Measurements from ENCODE around the gene ALLC.
"Not testable (repeated sequence)": the region's sequence is repeated elsewhere in the genome, so short reads cannot be mapped to it uniquely, and the experiment has no call there.

Gene ALLC

DNA sequence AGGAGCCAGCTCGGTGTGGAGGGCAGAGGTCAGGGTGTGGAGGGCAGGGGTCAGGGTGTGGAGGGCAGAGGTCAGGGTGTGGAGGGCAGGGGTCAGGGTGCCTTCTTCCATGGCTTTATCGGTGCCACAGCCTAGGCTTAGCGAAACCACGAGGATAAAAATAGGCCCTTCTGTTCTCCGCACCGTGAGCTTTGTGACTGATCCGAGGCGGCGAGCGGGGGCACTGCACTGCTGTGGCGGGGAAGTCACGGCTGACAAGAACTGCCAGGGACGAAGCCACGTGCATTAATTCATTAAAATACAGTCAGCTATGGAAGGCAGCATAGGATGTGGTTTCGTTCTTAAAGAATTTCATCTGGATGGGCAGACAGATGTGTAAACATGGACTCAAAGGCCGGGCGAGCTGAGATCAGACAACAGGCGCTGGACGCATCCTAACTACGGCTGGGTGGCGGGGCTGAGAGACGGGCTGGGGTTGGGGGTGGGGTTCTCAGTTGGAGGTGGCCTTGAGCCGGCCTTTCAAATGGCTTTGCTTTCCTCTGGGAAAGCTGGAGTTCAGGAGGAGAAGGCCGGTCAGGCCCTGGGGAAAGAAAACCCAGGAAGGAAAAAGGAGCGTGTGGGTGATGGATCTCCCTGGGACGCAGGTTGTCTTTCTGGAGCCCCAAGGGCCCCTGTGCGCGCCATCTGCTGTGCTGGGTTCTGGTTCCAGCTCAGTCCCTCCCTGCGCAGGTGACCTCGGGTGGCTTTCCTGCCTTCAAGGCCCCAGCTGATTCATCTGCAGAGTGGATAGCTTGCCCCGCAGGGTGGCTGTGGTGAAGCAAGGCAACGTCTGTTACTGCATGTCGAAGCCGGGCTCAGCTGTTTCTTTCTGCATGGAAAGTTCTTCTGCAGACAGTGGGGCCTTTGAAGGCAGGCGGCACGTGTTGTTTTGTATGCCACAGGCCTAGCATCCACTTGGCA lies 958 bp upstream of the ALLC start:
- DNase-seq = no peak

DNA sequence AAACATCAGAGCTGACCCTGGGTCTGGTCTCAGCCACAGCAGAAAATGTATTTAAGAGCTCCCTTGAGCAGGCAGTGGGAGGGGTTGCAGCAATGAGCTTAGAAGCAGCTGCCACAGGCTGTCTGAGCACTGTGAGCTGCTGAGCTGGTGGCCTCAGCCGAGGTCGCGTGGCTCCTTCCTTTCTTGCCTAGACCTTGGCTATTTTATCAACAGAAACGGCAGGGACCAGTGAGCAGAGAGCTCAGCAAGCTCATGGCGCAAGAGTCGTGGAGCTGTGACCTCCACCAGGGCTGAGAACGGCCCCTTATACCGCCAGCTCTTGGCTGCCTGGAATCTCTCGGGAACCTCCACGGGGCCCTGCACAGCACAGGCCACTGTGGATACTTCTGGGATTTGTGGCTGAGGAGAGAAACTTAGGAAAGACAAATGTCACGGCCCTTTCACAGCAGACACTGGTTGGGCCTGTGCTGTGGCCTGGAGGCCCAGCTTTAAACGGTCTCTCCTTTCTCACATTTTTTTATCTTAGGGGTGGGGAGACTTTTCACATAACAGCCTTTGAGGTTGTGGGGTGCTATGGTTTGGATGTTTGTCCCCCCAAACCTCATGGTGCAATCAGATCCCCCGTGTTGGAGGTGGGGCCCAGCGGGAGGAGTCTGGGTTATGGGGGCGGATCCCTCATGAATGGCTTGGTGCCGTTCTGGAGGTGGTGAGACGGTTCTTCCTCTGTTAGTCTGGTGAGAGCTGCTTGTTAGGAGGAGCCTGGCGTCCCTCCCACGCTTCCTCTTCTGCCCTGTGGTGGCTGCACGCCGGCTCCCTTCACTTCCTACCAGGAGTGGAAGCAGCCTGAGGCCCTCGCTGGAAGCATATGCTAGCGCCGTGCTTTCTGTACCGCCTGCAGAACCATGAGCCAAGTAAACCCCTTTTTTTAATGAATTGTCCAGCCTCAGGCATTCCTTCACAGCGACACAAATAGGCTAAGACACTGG lies 1.7 kb downstream of the ALLC start:
- no peak for DNase-seq

- not testable (repeated sequence) for DNase-seq
These were observed 2.6 kb downstream of the ALLC start for GRCh38 chr2:3660640-3661039.

- DNase-seq = no peak
These were observed 3.2 kb downstream of the ALLC start for GRCh38 chr2:3661149-3661660.

GRCh38 chr2:3662239-3662638 lies 4.2 kb downstream of the ALLC start:
- DNase-seq = no peak

GRCh38 chr2:3664118-3664517 lies 6.1 kb downstream of the ALLC start:
- no peak for DNase-seq

GRCh38 chr2:3664925-3665324 lies 6.9 kb downstream of the ALLC start:
- no peak for DNase-seq

DNA sequence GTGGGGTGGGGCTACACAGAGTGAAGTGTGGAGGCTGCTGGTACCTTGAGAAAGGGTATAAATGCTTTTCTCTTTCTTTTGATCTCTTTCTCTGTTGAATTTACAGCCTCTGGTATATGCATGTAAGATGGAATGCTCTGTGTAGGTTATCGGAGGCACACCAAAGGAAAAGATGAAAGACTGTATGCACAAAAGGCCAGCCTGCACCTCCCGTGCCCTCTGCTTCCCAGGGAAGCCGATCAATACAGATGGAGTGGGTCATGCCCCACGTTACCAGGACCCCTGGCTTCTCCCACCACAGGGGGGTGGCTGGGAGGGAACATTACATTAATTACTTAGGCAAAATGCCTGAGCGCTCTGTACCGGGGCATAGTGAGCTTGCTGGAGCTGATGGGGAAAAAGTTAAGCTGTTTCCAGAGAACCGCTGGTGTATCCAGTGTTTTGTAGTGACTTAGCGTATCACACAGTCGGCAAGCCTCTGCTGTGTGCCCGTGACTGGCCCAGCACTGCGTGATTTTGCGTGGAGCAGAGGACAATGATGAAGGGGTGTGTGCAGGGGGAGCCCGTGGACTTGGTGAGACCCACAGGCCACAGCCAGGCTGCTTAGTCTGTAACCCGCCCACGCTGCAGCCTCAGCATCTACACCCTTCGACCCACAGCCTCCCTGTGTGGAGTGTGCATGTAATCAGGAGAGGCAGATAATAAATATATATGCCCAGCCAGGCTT lies 8.0 kb downstream of the ALLC start:
- DNase-seq = no peak

- DNase-seq = no peak
These were observed 8.6 kb downstream of the ALLC start for GRCh38 chr2:3666613-3666975.

DNA sequence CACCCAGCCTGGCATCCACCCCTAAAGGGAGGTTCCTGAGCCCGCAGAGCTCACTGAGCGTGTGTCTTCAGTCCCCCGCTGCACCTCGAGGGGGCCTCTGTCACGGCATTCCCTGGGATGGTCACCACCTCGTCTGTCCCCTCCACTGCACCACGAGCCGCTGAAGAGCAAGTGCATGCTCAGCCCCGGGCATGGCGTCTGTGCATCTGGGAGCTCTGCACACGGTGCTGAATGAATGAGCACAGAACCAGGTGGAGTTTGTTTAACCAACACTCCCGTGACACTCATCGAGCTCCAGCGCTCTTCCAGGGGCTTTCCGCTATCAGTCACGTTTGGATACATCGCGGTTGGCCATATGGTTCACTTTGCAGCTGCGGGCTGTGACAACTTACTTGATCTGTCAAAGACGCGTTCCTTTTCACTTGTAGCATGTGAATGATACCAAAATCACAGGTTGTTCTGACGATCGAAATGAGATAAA lies 9.2 kb downstream of the ALLC start:
- DNase-seq = peak; percentile 63

GRCh38 chr2:3669656-3670055 lies 11.7 kb downstream of the ALLC start:
- DNase-seq = no peak

DNA sequence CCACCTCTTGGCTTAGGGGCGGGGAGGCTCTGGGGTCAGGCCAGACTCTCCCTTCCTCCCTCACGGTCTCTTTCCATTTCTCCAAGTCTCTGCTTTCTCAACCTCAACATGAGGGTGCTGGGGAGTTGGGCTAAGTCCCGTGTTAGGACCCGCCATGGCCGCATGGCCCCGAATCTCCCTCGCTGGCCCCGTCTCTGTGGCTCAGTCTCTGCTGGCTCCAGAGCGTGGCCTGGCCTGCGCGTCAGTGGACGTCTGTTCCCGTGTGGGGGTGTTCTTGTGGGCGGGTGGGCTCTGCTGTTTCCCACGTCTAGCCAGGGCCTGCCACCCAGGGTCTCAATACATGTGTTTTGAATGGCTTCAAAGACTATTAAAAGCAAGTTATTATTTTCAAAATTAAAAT lies 12.4 kb downstream of the ALLC start:
- DNase-seq = no peak

DNA sequence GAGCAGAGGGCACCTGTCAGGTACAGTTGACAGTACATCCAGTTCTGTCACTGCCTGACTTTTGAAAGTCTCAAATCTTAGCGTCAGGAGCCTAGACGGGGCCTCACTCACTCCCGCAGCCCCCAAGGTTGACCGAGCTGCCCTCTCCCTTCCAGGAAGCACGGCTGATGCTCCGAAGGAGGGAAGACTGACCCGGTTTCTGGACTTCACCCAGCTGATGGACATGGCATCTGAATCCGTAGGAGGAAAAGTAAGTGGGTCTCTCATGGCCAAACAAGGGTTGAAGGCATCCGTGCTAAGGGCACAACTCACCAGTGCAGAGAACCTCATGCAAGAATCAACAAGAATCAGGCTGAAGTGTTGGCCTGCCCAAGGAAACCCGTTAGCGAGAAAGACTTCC lies 12.9 kb downstream of the ALLC start:
- DNase-seq = no peak

DNA sequence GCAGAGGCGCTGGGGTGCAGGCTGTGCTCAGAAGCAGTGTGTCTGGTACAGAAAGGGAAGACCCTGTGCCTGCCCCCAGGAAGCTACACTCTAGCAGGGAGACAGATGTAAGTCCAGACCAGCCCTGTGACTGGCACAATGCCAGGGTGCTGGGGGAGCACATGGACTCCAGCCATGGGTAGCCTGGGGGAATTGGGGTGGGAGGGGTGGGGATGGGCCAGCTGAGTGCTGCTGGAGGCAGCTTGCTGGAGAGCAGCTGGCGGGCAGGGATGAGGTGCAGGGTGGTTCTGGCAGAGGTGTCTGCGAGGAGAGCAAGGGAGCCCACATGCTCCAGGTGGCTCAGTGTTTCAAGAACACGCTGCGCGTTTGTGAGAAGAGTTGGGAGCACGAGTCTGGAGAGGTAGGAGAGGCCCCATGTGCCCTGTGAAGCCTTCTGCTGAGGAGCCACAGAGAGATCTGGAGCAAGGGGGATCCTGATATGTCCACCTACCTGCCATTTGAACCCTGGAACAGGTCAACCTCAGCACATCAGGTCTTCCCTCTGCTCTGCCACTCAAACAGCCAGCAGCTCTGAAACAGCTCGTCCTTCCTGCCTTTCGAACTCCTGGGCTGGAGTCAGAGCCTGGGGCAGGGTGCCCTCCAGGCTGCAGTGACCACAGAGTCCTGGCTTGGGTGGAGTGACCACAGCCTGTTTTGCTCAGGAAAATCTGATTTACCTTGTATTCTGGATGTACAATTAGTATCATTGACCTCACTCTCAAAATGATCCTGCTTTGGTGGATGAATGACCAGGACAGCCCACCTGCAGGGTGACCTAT lies 15.1 kb downstream of the ALLC start:
- DNase-seq = no peak

- no peak for DNase-seq
These were observed 16.3 kb downstream of the ALLC start for GRCh38 chr2:3674066-3674845.

- no peak for DNase-seq
These were observed 17.7 kb downstream of the ALLC start for GRCh38 chr2:3675687-3676086.

DNA sequence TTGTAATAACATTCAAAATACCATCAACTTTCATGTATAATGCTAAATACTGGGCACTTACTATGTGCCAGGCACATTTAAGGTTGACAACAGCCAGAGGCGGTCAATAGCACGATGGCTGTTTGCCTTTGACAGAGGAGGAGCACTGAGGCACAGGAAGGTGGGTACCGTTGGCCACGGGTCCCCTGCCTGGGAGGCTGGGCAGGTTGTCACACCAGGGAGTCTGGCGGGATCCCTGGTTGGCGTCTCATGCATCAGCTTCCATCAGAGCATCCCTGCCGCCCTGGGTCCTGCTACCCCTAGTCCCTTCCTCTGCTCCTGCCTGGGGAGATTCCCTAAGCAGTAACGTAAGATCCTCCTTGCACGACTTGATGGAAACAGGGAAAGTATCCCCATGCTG lies 19.4 kb downstream of the ALLC start:
- no peak for DNase-seq

DNA sequence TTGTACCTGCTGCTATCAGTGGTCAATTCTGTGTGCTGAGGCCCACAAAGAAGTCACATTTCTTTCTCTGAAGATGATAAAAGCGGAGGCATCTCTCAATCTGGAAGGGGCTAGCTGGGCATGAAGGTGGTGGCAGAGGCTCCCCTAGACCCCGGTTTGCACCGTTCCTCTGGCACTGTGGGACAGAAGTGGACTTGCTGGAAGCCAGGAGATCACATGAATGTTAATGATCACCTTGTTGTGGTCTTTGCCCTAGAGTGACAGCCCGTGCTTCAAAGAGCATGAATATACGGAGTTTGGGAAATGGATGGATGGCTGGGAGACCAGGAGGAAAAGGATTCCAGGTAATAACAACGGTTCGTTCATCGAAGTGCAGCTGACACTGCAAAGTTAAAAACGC lies 20.2 kb downstream of the ALLC start:
- no peak for DNase-seq

DNA sequence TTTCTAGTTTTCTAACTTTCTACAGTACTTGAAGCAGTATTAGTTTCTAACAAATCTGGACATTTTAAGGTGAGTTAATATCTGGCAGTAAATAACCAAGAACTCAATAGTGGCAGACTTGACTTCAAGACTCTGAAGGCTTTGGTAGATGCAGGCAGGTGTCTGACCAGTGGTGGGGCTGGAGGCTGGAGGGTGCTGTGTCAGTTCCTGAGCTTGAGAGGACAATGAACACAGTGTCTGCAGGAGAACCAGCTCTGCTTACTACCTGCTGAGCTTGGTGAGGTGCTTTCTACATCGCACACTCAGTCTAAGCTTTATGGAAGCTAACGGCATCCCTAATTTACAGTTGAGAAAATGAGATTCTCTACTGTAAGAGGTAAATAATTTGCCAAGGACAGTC lies 21.2 kb downstream of the ALLC start:
- DNase-seq = no peak

DNA sequence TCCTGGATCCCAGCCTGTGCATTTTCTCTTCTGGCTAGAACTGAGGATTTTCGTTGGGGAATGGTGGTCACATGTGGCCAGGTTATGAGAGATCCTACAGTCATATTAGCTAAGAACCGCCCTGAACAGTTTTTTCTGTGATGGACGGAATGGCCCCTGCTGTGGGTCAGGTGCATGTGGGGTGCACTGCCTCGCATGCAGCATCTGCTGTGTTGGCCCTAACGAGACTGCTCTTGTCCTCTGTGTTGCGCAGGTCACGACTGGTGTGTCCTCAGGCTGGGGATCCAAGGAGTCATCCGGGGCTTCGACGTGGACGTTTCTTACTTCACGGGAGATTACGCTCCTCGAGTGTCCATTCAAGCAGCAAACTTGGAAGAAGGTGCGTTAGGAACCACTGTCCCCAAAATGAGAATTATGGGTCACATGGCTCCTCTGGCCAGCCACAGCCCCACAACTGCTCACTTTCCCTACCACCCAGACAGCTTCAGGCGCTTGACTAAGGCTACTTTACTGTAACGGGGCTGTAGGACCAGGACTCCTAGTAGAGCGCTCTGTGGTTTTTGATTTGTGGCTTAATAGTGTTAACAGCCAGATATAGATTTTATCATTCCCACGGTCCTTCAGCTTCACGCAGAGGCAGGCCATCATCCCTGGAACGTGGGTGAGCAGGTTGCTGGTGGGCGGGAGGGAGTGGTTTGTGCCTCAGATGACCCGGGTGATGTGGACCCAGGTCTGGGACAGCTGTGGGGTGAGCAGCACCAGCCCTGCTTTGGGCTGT lies 21.8 kb downstream of the ALLC start:
- DNase-seq = no peak

All from NCI-H524 treated with DMSO at 0.1 percent for 48 hours (cell line).